NK-92 (cell line): ENCODE data around the gene HACL1.

Experiments
- DNase-seq: peaks from one replicate; lab custom pipeline; 2025; ENCODE audit not compliant: unreplicated experiment; lab: John Stamatoyannopoulos, UW

HACL1 gene

DNA sequence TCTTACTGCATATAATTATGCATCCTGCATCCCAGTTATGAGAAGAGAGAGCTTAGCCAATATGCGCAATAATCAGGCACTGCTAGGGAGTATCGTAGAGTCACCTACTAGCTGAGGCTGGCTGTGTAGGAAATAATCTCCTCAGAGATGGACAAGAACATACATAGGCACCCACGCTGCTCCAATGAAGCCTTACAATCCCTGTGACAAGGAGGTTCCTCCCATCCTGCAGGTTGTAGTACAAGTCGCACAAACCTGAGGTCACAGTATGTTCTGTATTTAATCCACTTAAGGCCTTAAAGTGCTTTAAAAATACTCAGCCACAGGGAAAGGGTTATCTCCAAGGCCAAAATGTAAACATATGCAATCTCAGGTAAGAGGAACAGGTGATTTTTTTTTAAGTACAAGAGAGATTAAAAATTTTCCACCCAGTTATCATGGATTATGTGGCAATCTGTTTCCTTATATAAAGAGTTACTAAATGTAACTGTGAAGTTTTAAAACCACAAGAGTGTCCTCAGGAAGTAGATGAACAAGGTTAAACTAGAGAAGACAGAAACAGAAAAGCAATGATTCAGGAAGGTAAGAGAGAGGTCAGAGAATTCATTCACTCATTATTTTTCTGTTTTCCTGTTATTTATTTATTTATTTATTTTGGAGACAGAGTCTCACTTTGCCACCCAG, 72.4 kb downstream of the HACL1 start:
- DNase-seq: no peak

DNA sequence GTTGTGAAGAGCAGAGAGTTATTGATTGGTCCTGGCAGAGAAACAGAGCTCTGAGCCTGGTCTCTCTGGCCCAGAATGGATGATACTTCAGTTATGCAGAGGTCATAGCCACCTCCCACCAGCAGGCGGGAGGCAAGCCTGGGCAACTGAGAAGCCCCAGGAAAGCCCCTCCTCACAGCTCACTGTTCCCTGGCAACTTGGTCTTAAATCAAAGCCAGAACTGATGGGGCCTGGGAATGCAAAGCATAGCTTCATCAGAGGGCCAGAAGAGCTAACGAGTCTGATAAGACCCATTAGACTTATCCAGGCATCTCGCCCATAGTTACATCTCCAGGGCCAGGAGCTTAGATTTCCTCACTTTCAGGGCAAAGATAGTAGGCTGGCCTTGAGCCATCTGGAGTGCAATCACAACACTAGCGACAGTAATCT, 74.3 kb downstream of the HACL1 start:
- no peak for DNase-seq

GRCh38 chr3:15525790-15526189, 75.6 kb downstream of the HACL1 start:
- DNase-seq: no peak

- DNase-seq: no peak
Measured at GRCh38 chr3:15523660-15524417, 77.5 kb downstream of the HACL1 start.

- no peak for DNase-seq
Measured at GRCh38 chr3:15522016-15522415, 79.4 kb downstream of the HACL1 start.

DNA sequence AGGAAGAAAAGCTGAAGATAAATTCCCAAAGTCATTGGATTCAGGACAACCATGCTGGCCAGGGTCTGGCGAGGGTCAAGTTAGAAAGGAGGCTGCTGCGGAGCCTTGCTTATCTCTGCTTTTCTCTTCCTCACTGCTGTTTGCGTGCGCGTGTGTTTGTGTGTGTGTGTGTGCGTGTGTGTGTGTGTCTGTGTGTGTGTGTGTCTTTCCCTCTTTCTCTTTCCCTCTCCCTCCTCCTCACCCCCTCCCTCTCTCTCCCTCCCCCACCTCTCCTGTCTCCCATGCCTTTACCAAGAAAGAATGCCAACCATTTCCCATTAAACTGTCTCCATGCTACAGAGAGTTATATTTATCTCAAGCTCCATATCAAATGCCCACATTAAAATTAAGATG, 79.8 kb downstream of the HACL1 start, which contains the start of gene COLQ:
TSS of gene COLQ (minus strand) at position 134 of the 393 bp plus-strand sequence. CDS start at position 53, 81 bp downstream.
- no peak for DNase-seq

- DNase-seq: no peak
Measured at GRCh38 chr3:15520804-15521572, 80.4 kb downstream of the HACL1 start.

- no peak for DNase-seq
Measured at GRCh38 chr3:15520185-15520584, 81.2 kb downstream of the HACL1 start.

DNA sequence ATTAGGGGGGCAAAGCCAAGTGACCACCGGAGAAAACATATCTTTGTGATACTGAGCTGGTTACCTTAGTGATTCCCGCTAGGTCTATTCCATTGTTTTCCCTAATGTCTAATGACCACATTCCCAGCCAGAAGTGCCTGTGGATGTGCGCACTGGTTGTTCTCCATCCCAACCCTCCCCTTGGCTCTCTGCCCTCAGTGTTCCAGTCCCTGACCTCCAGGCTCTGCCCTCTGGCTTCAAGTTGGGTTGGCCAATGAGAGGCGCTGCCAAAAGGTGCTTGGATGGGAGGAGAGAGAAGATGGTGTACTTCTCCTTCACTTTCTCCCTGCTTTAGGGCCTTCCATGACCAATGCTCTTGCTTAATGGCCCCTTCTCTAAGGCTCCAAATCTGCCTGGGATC, 82.3 kb downstream of the HACL1 start:
- no peak for DNase-seq

GRCh38 chr3:15514663-15515340, 86.6 kb downstream of the HACL1 start:
- DNase-seq: no peak

GRCh38 chr3:15513810-15514662, 87.3 kb downstream of the HACL1 start:
- DNase-seq: no peak

DNA sequence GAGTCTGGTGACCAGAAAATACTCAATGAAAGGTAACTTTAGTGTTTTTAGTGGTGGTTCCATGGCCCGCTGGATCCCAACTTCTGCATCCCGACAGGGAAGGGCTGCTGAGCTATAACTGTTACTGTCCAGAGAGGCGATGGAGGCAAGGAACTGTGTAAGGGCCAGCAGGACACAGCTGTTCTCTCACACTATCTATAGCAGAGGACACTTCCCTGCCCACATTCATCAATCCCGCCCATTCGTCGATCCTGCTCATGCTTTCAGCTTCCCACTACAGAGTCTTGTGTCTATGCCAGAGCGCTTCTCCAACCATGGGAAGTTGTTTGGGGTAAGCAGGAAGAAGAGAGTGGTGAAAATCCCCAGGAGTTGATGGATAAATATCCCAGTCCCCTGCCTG, 88.3 kb downstream of the HACL1 start:
- DNase-seq: no peak

DNA sequence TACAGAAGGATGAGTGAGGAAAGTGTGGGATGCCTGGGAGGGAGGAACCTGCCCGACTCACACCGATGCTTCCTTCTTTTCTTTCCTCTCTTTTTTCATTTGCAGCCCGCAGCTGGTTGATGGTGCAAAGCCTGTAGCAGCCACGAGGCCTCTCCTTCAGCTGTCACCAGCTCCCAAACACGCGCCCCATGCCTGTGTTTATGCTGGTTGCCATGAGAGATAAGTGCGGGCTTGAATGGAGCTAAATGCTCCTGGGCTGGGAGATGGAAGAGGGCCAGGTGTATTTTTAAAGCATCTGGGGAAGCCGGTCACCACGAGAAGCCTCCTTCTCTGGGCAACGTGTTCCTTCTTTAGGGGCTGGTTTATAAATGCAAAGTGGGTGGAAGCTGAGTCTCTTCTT, 89.2 kb downstream of the HACL1 start:
- no peak for DNase-seq

- no peak for DNase-seq
Measured at GRCh38 chr3:15511156-15511555, 90.2 kb downstream of the HACL1 start.
